ENCODE data around the gene OR5H1.

GRCh38 chr3:98108162-98108561, 22.4 kb upstream of the OR5H1 start:
- TF ChIP-seq CTCF (IDR thresholded peaks at IDR 0.05) = no peak
- no peak for TF ChIP-seq POLR2A (IDR thresholded peaks at IDR 0.05)
